ENCODE data around the gene GNAZ. TPM values are rescaled to one million over a fixed set of nuclear protein-coding genes. Genes with fewer than 3 reads are reported as not detected.

Gene GNAZ
- total RNA-seq, 1 experiment from 2014 or later, result 5.0 TPM

DNA sequence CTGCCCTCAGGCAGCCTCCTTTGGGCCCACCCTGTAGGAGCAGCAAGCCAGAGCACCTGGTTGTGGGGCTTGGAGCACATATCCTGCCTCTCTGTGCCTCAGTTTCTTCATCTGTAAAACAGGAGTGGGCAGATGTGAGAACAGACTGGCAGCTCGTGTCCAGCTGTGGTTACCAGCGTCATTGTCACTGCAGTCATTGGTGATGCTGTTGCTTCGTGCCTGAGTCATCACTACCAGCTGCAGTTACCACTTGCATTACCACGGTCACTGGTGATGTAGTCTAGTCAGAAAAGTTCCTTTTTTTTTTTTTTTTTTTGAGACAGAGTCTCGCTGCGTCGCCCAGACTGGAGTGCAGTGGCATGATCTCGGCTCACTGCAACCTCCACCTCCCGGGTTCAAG lies 51.1 kb downstream of the GNAZ start:
- no peaks in the 10 kb centered on the region; the same call in 1 of the 2 replicates for H3K27me3 ChIP-seq (ENCODE audit: insufficient read depth, low read length)
- H3K23me2 ChIP-seq (ENCODE audit: insufficient read length, low read depth, low read length, poor library complexity, severe bottlenecking), result no peaks in the 10 kb centered on the region
- no peak overlapping the region for H2BK120ac ChIP-seq (ENCODE audit: low read depth, low read length, poor library complexity, severe bottlenecking)
- H2AK5ac ChIP-seq (ENCODE audit: insufficient read length, low read length), result no peak overlapping the region
- peaks cover 64% of the 10 kb centered on the region for H3K27me3 Mint-ChIP-seq (ENCODE audit: low read depth)
- H3K23ac ChIP-seq (ENCODE audit: insufficient read length, low read depth, low read length), result no peak overlapping the region
- H3K27ac ChIP-seq (ENCODE audit: insufficient read length, low read depth, low read length), result no peak overlapping the region
- no peak overlapping the region for H2BK15ac ChIP-seq (ENCODE audit: low read depth, low read length)
- H3K4me1 Mint-ChIP-seq, result peaks cover 8 to 13% of the 10 kb centered on the region in 2 experiments; a peak in 3 of 4 replicates
- no peaks in the 10 kb centered on the region for H3K9me3 Mint-ChIP-seq
- no peak overlapping the region for H3T11ph ChIP-seq (ENCODE audit: low read length)
- H3K79me1 ChIP-seq (ENCODE audit: insufficient read depth, low read depth, low read length, poor library complexity, severe bottlenecking), result no peaks in the 10 kb centered on the region
- H4K20me1 ChIP-seq (ENCODE audit: control insufficient read depth, insufficient read depth, insufficient read length), result no peaks in the 10 kb centered on the region
- peaks cover 0 to 6% (median 0%) of the 10 kb centered on the region in 3 experiments; a peak in 3 of 7 replicates for H3K36me3 Mint-ChIP-seq (ENCODE audit: insufficient read depth in 1 of 3, low read depth in 3 of 3)
- no peaks in the 10 kb centered on the region for H3K4me1 ChIP-seq (ENCODE audit: insufficient read depth, low read length)
- no peak overlapping the region for H3K4me2 ChIP-seq (ENCODE audit: insufficient read depth, insufficient read length, low read length)
- no peaks in the 10 kb centered on the region for H3K79me2 ChIP-seq (ENCODE audit: insufficient read depth, low read length)
- no peak for DNase-seq
- no peak overlapping the region for H4K91ac ChIP-seq (ENCODE audit: insufficient read length, low read depth, low read length)
- WGBS (ENCODE audit: extremely low coverage, insufficient read length, low lambda C conversion rate), result no CpG with 5 or more reads among the region's 9 CpGs
- no peak overlapping the region for H3K56ac ChIP-seq (ENCODE audit: insufficient read length, low read depth, low read length)
- H2BK20ac ChIP-seq (ENCODE audit: low read depth, low read length, poor library complexity, severe bottlenecking), result no peak overlapping the region
- H3K9ac ChIP-seq (ENCODE audit: extremely low read depth, insufficient read length, low read length), result no peak overlapping the region
- TF ChIP-seq CTCF (conservative IDR thresholded peaks at IDR 0.05), result no peak
- no peak overlapping the region for H4K8ac ChIP-seq (replicated peaks; ENCODE audit: insufficient read length, low read depth, low read length)
- H2AFZ ChIP-seq (ENCODE audit: low read length), result no peak overlapping the region
- no peak overlapping the region for H2BK5ac ChIP-seq (ENCODE audit: insufficient read length, low read length)
- no peak overlapping the region; the same call in 1 of the 2 replicates for H3K14ac ChIP-seq (ENCODE audit: insufficient read depth, low read length)
- no peak overlapping the region for H3K18ac ChIP-seq (ENCODE audit: insufficient read length, low read depth, low read length)
- H4K5ac ChIP-seq (ENCODE audit: insufficient read length, low read depth, low read length), result no peak overlapping the region
- H3K27ac Mint-ChIP-seq, result no peak overlapping the region; a peak in 1 of 7 replicates
- no peak overlapping the region for H2BK12ac ChIP-seq (ENCODE audit: insufficient read length, low read depth, low read length)
- no peak overlapping the region for H3K4me3 Mint-ChIP-seq
- no peak overlapping the region for H3K4ac ChIP-seq (ENCODE audit: low read depth, low read length)
- no peaks in the 10 kb centered on the region for H3K9me3 ChIP-seq (ENCODE audit: control insufficient read depth, low read depth, low read length)
